GM23338 (cell line): ENCODE data around the gene DFFB.

Source experiments
- CREB1 ChIP-seq: fragments of 250-450 bp; sonication (Bioruptor Pico); IDR thresholded peaks from 2 replicates; pipeline ENCODE4 v1.5.0; 2020; ENCODE audit warnings: low read depth, mild to moderate bottlenecking, moderate library complexity
- CTCF ChIP-seq, 2 experiments: fragments of 200-600 bp in 1 of 2; sonication (generic) in 1 of 2; conservative IDR thresholded peaks; 2 replicates each; pipeline versions ENCODE4 v1.5.1 to v1.6.1; 2016 to 2017; ENCODE audit warnings: antibody characterized with exemption in 2 of 2, low read depth in 2 of 2, mild to moderate bottlenecking in 2 of 2, moderate library complexity in 1 of 2
- EZH2 ChIP-seq: fragments of 200-600 bp; sonication (generic); IDR thresholded peaks from one replicate; pipeline ENCODE4 v1.8.0; 2017; ENCODE audit warnings: antibody characterized with exemption, mild to moderate bottlenecking, low read depth; ENCODE audit not compliant: unreplicated experiment
- EZH2phosphoT487 ChIP-seq: fragments of 200-600 bp; sonication (generic); IDR thresholded peaks from one replicate; pipeline ENCODE4 v1.8.1; 2018; ENCODE audit warnings: antibody characterized with exemption; ENCODE audit not compliant: unreplicated experiment
- JUNB ChIP-seq: IDR thresholded peaks from one replicate; pipeline ENCODE4 v1.6.1; 2016; ENCODE audit warnings: antibody characterized with exemption; ENCODE audit not compliant: unreplicated experiment
- POLR2AphosphoS5 ChIP-seq: IDR thresholded peaks from 2 replicates; pipeline ENCODE4 v1.6.1; 2016; ENCODE audit warnings: antibody characterized with exemption, low read depth
- REST ChIP-seq: IDR thresholded peaks from one replicate; pipeline ENCODE4 v1.6.1; 2018; ENCODE audit warnings: antibody characterized with exemption; ENCODE audit not compliant: unreplicated experiment
- STAT1 ChIP-seq: IDR thresholded peaks from one replicate; pipeline ENCODE4 v1.6.1; 2016; ENCODE audit warnings: antibody characterized with exemption; ENCODE audit not compliant: unreplicated experiment

- no peak for TF ChIP-seq EZH2
- TF ChIP-seq CTCF (conservative IDR thresholded peaks at IDR 0.05; ENCODE audit: low read depth in 2 of 2), result no peak
- TF ChIP-seq CREB1, result no peak
- no peak for TF ChIP-seq EZH2phosphoT487
- no peak for TF ChIP-seq REST
- no peak for TF ChIP-seq STAT1
- no peak for TF ChIP-seq POLR2AphosphoS5
- no peak for TF ChIP-seq JUNB
These were observed 25.6 kb upstream of the DFFB start for GRCh38 chr1:3831689-3832088.
